GM10847 (cell line): ENCODE data around the gene CDC42EP1.

Experiments used
- POLR2A ChIP-seq: IDR thresholded peaks from 2 replicates; pipeline ENCODE4 v1.6.1; 2011; ENCODE audit not compliant: insufficient read length; ENCODE audit errors: extremely low read depth

CDC42EP1 gene, protein sequence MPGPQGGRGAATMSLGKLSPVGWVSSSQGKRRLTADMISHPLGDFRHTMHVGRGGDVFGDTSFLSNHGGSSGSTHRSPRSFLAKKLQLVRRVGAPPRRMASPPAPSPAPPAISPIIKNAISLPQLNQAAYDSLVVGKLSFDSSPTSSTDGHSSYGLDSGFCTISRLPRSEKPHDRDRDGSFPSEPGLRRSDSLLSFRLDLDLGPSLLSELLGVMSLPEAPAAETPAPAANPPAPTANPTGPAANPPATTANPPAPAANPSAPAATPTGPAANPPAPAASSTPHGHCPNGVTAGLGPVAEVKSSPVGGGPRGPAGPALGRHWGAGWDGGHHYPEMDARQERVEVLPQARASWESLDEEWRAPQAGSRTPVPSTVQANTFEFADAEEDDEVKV

GRCh38 chr22:37559901-37560607, at the start of gene CDC42EP1:
Gene CDC42EP1, plus strand, starts transcription at chr22:37560480. Its CDS starts 5,870 bp downstream, at chr22:37566350.
- TF ChIP-seq POLR2A: no peak

DNA sequence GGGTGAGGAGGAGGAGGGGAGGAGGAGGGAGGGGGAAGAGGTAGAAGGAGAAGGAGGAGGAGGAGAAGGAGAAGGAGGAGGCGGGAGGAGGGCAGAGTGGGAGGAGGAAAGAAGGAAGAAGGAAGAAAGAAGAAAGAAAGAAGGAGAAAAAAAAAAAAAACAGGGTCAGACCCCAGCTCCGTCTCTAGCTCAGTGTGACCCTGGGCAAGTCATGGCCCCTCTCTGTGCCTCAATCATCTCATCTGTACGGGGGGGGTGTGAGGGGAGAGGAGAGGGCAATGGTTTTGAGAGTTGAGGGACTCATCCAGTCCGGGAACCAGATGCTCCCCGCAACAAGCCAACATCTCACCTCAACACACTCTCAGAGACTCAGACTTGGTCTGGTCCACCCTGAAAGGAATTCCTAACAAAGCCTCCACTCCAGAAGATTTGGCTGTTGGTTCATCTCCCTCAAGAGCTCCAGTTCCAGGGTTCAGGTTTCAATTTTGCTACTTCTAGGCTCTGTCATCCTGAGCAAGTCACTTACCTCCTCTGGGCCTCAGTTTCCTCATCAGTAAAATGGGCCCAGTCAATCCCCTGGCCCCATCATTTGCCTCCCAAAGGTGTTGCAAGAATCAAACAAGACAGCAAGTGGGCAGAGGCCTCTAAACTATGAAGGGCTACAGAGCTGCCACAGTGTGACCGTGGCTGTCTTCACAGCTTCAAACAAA, 48.7 kb upstream of the CDC42EP1 start:
- TF ChIP-seq POLR2A: no peak

- no peak for TF ChIP-seq POLR2A
Measured at GRCh38 chr22:37514526-37515051, 45.7 kb upstream of the CDC42EP1 start.

DNA sequence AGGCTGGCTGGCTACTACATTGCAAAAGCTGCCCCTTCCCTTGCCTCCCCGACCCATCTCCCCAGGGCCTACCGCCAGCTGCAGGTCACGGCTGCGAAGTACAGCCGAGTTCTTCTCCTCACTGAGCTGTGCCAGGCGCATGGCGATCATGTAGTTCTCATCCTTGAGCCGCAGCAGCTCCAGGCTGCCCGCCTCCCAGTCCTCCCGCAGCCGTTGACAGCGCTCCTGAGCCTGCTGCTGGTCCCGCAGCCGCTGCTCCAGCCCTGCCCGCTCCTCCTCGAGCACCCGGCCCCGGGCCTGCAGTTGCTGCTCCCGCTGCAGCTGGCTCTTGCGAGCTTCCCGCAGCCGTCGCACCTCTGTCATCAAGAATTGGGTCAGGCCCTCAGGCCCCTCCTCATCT, 44.4 kb upstream of the CDC42EP1 start:
- no peak for TF ChIP-seq POLR2A

DNA sequence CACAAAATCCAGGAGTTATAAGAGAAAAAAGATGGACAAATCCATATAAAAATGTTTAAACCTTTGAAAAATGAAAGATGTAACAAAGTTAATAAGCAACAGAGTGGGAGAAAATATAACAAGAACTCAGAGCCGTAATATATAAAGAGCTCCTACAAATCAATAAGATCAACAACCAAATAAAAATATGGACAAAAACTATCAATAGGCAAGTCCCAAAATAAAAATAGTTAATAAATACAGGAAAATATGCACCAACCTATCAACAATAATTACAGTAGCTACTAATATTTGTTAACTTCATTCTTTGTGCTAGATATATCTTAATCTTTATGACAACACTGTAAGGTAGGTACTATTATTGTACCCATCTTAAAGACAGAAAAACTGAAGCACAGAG, 43.8 kb upstream of the CDC42EP1 start:
- TF ChIP-seq POLR2A: no peak

GRCh38 chr22:37517826-37518450, 42.3 kb upstream of the CDC42EP1 start:
- TF ChIP-seq POLR2A: no peak

DNA sequence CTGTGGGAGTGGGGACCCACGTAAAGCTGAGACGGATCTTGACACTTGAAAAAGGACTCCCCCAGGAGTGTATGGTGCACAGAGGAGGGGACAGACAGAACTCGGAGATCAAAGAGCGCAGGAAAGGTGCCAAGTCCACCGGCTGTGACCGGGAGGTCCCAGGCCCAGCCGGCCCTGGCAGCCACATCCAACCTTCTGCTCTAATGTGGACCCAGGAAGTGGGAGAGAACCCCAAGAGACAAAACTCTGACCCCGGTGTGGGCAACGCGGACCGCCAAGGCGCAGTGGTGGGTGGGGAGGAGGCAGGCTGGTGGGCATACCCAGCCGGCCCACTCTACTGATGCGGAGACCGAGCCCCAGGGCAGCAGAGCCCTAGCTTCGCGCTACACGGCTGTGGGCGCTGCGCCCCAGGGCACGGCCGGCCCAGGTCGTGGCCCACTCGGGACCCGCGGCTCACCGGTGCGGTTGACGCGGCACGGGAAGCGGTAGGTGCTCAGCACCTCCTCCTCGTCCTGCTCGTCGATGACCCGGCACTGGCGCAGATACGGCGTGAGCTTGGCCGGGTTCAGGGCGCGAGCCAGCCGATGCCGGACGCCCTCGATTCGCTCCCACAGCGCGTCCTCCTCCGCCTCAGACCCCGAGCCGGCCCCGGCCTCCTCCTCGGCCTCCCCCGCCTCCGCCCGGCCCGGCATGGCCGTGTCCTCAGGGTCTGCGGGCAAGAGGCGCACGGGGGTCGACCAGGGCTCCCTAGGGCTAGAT, 41.6 kb upstream of the CDC42EP1 start:
- TF ChIP-seq POLR2A: no peak

DNA sequence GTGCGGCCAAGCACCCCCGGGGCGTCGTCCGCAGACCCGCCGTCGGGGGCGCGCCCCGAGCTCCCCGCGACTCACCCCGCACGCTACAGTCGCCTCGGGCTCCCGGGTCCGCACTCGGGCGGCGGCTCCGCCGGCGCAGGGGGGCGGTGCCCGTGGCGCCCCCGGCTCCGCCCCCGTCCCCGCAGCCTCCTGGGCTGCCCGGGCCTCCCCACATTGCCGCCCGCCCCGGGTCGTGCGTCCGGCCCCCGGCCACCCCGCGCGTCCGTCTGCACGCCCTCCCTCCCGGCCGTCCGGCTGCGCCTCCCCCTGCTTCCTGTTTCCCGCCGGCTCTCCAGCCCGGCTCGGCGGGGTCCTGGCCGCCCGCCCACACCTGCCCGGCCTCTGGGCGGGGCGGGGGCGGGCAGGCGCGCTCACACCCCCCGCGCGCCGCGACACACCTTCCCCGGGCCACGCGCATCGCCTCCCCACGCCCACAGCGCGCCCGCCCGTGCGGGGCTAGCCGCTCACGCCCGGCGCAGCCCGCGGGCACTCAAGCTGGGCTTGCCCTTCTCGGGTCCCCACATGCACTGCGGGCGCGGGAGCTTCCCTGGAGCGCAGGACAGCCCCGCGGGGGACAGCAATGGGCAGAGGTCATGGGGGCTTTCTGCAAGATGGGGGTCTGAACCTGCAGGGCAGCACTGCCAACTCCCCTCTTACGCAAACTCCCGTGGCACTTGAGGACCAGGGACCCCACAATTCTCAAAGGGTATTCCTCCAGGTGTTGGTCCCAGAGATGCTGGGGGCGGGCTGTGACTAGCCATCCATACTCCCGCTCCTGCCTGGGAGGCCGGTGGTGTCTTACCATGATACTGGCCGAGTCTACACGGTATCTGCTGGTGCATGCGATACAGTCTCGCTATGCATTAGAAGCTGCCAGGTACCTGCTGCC, 40.7 kb upstream of the CDC42EP1 start, which contains the start of gene CARD10:
CARD10 (minus strand) TSS at position 148 of the 928 bp plus-strand sequence. CDS start 215 bp downstream, outside the sequence.
- TF ChIP-seq POLR2A: no peak

DNA sequence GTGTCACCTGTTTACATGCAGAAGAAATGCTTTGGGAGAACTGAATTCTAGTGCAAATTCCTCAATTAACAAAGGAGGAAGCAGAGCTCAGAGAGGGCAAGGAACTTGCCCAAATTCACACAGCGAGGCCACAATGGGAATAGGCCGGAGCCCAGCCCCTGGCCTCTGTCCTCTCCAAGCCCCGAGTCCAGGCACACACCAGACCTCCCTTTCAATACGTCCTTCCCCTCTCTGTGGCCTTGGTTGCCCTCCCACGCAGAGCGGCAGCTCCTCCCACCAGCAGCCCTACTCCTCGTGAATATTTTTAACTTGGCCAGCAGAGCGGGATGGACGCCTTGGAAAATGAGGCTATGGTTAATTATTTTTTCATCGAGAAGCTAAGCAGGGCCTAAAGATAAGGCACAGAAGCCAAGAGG, 39.5 kb upstream of the CDC42EP1 start:
- no peak for TF ChIP-seq POLR2A

DNA sequence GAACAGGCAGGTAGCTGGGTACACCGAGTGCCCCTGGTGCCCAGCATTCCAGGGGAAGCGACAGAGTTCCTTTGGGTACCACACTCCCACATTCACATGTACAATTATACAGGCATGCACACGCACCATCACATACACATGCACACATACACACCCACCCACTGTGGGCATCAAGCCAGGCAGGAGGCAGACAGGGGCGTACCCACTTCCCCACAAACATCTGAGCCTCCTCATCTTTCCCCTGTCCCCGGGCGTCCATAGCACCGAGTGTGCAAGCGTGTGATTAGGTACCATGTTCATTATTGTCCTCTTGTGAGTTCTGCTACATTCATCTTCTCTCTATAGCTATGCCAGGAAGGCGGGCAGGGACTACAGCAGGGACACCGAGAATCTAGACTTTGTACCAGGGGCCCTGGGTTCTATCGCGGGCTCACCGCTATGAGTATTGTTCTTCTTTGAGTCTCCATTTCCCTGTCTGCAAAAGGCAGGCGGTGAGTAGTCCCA, 39.0 kb upstream of the CDC42EP1 start:
- no peak for TF ChIP-seq POLR2A

GRCh38 chr22:37522482-37522881, 37.8 kb upstream of the CDC42EP1 start:
- no peak for TF ChIP-seq POLR2A

GRCh38 chr22:37525073-37525745, 35.1 kb upstream of the CDC42EP1 start:
- no peak for TF ChIP-seq POLR2A

GRCh38 chr22:37525746-37526350, 34.4 kb upstream of the CDC42EP1 start:
- no peak for TF ChIP-seq POLR2A
